SU-DHL-6 (cell line): ENCODE data around the gene TRPT1.

Source experiments
- H2AFZ ChIP-seq: fragments of 200-600 bp; sonication (generic); 2 replicates; pipeline ENCODE4 v1.6.1; 2014; ENCODE audit warnings: low read depth, mild to moderate bottlenecking, moderate library complexity, mixed read lengths, antibody characterized with exemption, low read length; ENCODE audit not compliant: severe bottlenecking
- H3F3A ChIP-seq: fragments of 200-600 bp; shearing (Covaris generic); 2 replicates; pipeline ENCODE4 v1.6.0; 2016; ENCODE audit warnings: antibody characterized with exemption, mild to moderate bottlenecking; ENCODE audit not compliant: insufficient read depth
- H3K27ac ChIP-seq: fragments of 200-600 bp; sonication (generic); 2 replicates; pipeline ENCODE4 v1.5.1; 2016; ENCODE audit warnings: low read depth, mild to moderate bottlenecking, low read length, moderate library complexity, mixed read lengths
- H3K27me3 ChIP-seq: fragments of 200-600 bp; sonication (generic), shearing (Covaris generic); 2 replicates; pipeline ENCODE4 v1.6.0; 2014; ENCODE audit warnings: mild to moderate bottlenecking, low read length
- H3K36me3 ChIP-seq: fragments of 200-600 bp; sonication (generic); 2 replicates; pipeline ENCODE4 v1.6.1; 2014; ENCODE audit warnings: mild to moderate bottlenecking, low read length, mixed read lengths
- H3K4me2 ChIP-seq: fragments of 300-600, 200-600 bp; shearing (Covaris generic), sonication (generic); 2 replicates; pipeline ENCODE4 v1.6.0; 2014; ENCODE audit warnings: low read length, low read depth, mild to moderate bottlenecking; ENCODE audit not compliant: poor library complexity, severe bottlenecking
- H3K4me3 ChIP-seq: fragments of 200-600 bp; sonication (generic); 2 replicates; pipeline ENCODE4 v1.5.1; 2014; ENCODE audit warnings: antibody characterized with exemption, low read length, mild to moderate bottlenecking, mixed read lengths; ENCODE audit not compliant: insufficient read depth, poor library complexity, severe bottlenecking
- H3K79me2 ChIP-seq: fragments of 200-600 bp; sonication (generic); 2 replicates; pipeline ENCODE4 v1.6.1; 2014; ENCODE audit warnings: mild to moderate bottlenecking, low read length, moderate library complexity; ENCODE audit not compliant: insufficient read depth
- H3K9ac ChIP-seq: fragments of 200-600 bp; sonication (generic); 2 replicates; pipeline ENCODE4 v1.7.0; 2014; ENCODE audit warnings: mild to moderate bottlenecking, low read length
- H3K9me2 ChIP-seq: fragments of 200-600 bp; sonication (generic); replicated peaks from 2 replicates; pipeline ENCODE4 v1.6.1; 2014; ENCODE audit warnings: low read length; ENCODE audit not compliant: insufficient read depth
- H3K9me3 ChIP-seq: fragments of 200-600 bp; sonication (generic); 2 replicates; pipeline ENCODE4 v1.6.1; 2014; ENCODE audit warnings: low read length, mixed read lengths; ENCODE audit not compliant: insufficient read depth
- H4K20me1 ChIP-seq: fragments of 200-600 bp; sonication (generic); 2 replicates; pipeline ENCODE4 v1.6.1; 2014; ENCODE audit warnings: low read depth, mild to moderate bottlenecking, antibody characterized with exemption, low read length, moderate library complexity, mixed read lengths
- EZH2phosphoT487 ChIP-seq: fragments of 200-600 bp; sonication (generic), shearing (Covaris generic); conservative IDR thresholded peaks from 2 replicates; pipeline ENCODE4 v1.6.1; 2018; ENCODE audit warnings: mild to moderate bottlenecking, antibody characterized with exemption, low read length, moderate library complexity, mixed read lengths
- TF ChIP-seq, protein P1 (sequence below): fragments of 200-600 bp; sonication (generic); IDR thresholded peaks from one replicate; pipeline ENCODE4 v1.5.1; 2017; ENCODE audit warnings: antibody characterized with exemption, mild to moderate bottlenecking, low read length, moderate library complexity; ENCODE audit not compliant: insufficient read depth, poor library complexity, severe bottlenecking

Gene TRPT1

DNA sequence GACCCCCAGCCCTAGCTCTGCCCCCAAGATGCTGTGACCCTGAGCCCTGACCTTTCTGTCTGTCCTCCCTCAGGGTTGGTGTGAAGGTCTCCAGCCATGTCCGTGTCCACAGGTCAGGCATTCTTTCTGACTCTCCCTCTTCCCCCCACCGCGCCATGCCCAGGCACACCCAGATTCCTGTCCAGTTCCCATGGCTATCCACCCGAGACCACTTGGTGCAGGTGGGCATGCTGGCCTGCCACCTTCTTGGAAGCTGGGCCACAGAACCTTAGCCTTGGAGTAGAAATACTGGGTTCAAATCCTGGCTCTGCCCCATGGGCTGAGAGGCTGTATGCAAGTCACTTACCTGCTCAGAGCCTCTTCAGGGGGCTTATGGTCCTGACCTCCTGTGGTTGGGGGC is 23.1 kb upstream of the TRPT1 start:
- Histone ChIP-seq H3K79me2 (peaks cover 24% of the 10 kb centered on the region), H3K27ac (no peak overlapping the region), H4K20me1 (no peaks in the 10 kb centered on the region), H3K9ac (no peak overlapping the region), H2AFZ (no peak overlapping the region), H3F3A (peaks cover 31% of the 10 kb centered on the region), H3K9me3 (no peaks in the 10 kb centered on the region), H3K9me2 (no peaks in the 10 kb centered on the region), H3K27me3 (no peaks in the 10 kb centered on the region), H3K4me2 (no peak overlapping the region), H3K4me3 (no peak overlapping the region), H3K36me3 (no peaks in the 10 kb centered on the region)
- TF ChIP-seq EZH2phosphoT487: no peak
- TF ChIP-seq, protein P1, sequence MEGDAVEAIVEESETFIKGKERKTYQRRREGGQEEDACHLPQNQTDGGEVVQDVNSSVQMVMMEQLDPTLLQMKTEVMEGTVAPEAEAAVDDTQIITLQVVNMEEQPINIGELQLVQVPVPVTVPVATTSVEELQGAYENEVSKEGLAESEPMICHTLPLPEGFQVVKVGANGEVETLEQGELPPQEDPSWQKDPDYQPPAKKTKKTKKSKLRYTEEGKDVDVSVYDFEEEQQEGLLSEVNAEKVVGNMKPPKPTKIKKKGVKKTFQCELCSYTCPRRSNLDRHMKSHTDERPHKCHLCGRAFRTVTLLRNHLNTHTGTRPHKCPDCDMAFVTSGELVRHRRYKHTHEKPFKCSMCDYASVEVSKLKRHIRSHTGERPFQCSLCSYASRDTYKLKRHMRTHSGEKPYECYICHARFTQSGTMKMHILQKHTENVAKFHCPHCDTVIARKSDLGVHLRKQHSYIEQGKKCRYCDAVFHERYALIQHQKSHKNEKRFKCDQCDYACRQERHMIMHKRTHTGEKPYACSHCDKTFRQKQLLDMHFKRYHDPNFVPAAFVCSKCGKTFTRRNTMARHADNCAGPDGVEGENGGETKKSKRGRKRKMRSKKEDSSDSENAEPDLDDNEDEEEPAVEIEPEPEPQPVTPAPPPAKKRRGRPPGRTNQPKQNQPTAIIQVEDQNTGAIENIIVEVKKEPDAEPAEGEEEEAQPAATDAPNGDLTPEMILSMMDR: no peak

- Histone ChIP-seq H3K79me2 (peaks cover 24% of the 10 kb centered on the region), H3F3A (peaks cover 36% of the 10 kb centered on the region), H2AFZ (no peak overlapping the region), H4K20me1 (no peaks in the 10 kb centered on the region), H3K4me2 (no peak overlapping the region), H3K27me3 (no peaks in the 10 kb centered on the region), H3K27ac (no peak overlapping the region), H3K36me3 (no peaks in the 10 kb centered on the region), H3K9me2 (no peaks in the 10 kb centered on the region), H3K9ac (no peak overlapping the region), H3K9me3 (no peaks in the 10 kb centered on the region), H3K4me3 (no peak overlapping the region)
- TF ChIP-seq EZH2phosphoT487: no peak
- TF ChIP-seq, protein P1: no peak
These were observed 22.6 kb upstream of the TRPT1 start for GRCh38 chr11:64248578-64248977.

GRCh38 chr11:64247729-64248531 is 21.9 kb upstream of the TRPT1 start:
- Histone ChIP-seq H3K79me2 (peaks cover 24% of the 10 kb centered on the region), H3K9ac (peak overlapping the region; percentile 59; the same call in 1 of the 2 replicates)

More at GRCh38 chr11:64247729-64248531, 21.9 kb upstream of the TRPT1 start:
- no peaks in the 10 kb centered on the region for H4K20me1 ChIP-seq
- H3K9me3 ChIP-seq: no peaks in the 10 kb centered on the region
- no peak overlapping the region for H3K27ac ChIP-seq
- no peaks in the 10 kb centered on the region for H3K27me3 ChIP-seq
- peaks cover 40% of the 10 kb centered on the region for H3F3A ChIP-seq
- H3K4me2 ChIP-seq: peak overlapping the region; percentile 71
- peak overlapping the region; percentile 51 for H3K4me3 ChIP-seq
- no peaks in the 10 kb centered on the region for H3K9me2 ChIP-seq
- TF ChIP-seq, protein P1: no peak
- TF ChIP-seq EZH2phosphoT487: no peak
- H3K36me3 ChIP-seq: no peaks in the 10 kb centered on the region
- peak overlapping the region; percentile 88 for H2AFZ ChIP-seq
